Measurements from ENCODE around the gene RGMB.

- TF ChIP-seq EZH2 (IDR thresholded peaks at IDR 0.05; ENCODE audit: insufficient read depth, poor library complexity, severe bottlenecking) = no peak
- TF ChIP-seq EZH2phosphoT487 (IDR thresholded peaks at IDR 0.05; ENCODE audit: insufficient read depth, low read depth) = no peak
Measured at GRCh38 chr5:98770209-98770910, 3.1 kb upstream of the RGMB start.
